Loucy (cell line): ENCODE data around the gene NRCAM.

Source experiments
- CTCF ChIP-seq: fragments of 200-600 bp; sonication (generic); conservative IDR thresholded peaks from 2 replicates; pipeline ENCODE4 v1.5.1; 2014; ENCODE audit warnings: mild to moderate bottlenecking, antibody characterized with exemption, low read length
- EZH2phosphoT487 ChIP-seq: fragments of 200-600 bp; IDR thresholded peaks from 2 replicates; pipeline ENCODE4 v1.6.1; 2018; ENCODE audit warnings: antibody characterized with exemption, mild to moderate bottlenecking, moderate library complexity, borderline replicate concordance

GRCh38 chr7:108205311-108205710, 250.9 kb downstream of the NRCAM start:
- TF ChIP-seq CTCF (no peak), EZH2phosphoT487 (no peak)
